NT2/D1 (cell line): ENCODE data around the gene FRMPD1.

Experiments used
- SUZ12 ChIP-seq: IDR thresholded peaks from 2 replicates; pipeline ENCODE4 v1.6.1; 2011; ENCODE audit not compliant: insufficient read length, insufficient read depth; ENCODE audit errors: extremely low read depth
- YY1 ChIP-seq: IDR thresholded peaks from 2 replicates; pipeline ENCODE4 v1.6.1; 2011; ENCODE audit not compliant: insufficient read length, insufficient read depth
- ZNF274 ChIP-seq: IDR thresholded peaks from 2 replicates; pipeline ENCODE4 v1.6.1; 2011; ENCODE audit warnings: mild to moderate bottlenecking, low read depth, low read length

DNA sequence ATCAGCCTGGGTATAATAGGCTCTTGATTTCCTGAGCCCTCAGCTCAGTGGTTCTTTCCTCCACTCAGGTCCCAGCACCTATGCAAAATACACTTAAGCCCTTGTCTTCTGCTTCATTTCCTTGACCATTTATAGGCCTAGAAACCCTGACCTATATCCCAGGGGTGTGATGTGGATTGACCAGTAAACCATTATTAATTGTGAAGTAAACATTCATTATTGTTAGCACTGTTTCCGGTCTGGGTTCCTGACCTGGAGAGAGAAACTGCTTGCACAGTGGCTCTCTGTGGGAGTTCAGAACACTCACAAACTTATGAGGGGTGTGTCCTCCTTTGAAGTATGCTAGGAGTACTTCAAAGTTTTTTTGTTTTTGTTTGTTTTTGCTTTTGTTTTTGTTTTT lies 38.8 kb upstream of the FRMPD1 start:
- TF ChIP-seq YY1 (no peak), ZNF274 (no peak), SUZ12 (no peak)
